LoVo (cell line): ENCODE data around the gene FAM170B.

Experiments
- DNase-seq: peaks from one replicate; pipeline ENCODE4 v3.0.0-alpha.2; 2016; ENCODE audit warnings: low spot score

Gene FAM170B

DNA sequence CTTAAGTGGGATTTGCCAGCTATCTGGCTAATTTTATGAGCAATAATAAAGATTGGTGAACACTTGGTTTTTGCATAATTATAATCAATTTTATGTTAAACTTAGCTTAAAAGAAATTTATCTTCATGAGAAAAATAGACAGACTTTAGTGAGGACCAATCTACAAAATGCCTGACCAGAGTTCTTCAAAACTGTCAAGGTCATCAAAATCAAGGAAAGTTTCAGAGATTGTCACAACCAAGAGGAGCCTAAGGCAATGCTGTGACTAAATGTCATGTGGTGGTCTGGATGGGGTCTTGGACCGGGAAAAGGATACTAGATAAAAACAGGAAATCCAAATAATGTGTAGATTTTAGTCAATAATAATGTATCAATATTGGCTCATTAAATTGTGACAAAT, 17.7 kb upstream of the FAM170B start:
- DNase-seq: no peak

DNA sequence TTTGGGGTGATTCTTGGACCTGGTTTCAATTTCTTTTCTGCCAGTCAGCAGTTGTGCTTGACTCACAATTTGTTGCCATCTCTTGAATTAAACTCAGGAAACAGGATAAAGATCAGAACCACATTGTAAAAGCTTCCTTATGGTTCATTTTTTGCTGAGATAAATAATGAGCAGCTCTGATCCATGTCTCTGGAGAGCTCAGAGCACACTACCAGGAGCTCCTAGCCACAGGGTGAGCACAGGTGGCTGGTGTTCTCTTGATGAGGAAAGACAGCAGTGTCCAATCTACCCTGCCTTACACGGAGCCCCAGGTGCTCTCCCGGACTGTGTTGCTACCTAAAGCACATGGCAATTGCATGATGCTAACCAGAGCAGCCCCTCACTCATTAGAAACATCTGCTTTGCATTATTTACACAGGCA, 17.2 kb upstream of the FAM170B start:
- no peak for DNase-seq

DNA sequence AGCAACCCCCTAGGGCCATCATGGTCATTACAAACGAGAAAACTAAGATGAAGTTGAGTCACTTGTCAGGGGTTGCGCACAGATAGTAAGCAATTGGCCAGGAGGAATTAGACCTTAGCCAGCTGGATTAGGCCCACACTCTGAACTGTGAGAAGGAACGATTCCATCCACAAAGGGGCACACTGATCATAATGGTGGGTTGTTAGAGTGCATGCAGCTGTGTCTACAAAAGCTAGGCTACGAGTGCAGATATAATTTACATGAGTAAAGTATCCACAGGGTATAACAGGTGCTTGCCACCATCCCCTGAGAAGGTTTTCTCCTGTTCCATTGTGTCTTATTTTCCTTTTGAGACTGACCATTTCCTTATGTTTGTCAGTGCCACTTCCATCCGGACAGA, 16.6 kb upstream of the FAM170B start:
- no peak for DNase-seq

DNA sequence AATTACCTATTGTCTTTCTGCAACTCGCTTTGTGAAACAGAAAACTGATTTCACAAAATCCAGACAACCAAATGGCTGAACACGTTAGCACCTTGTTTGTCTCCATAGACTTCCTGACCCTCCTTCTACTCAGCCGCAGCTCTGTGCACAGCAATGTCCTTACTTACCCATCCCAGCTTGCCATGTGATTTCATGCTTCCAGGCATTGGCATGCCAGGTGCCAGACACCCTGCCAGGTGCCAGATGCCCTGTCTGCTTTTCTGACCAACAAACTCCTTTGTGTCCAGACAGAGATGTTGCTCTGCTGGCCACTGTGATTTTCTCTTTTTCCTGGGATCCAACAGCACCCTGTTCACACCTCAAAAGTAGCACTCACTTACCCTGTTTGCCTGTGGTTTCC, 16.1 kb upstream of the FAM170B start:
- DNase-seq: no peak

DNA sequence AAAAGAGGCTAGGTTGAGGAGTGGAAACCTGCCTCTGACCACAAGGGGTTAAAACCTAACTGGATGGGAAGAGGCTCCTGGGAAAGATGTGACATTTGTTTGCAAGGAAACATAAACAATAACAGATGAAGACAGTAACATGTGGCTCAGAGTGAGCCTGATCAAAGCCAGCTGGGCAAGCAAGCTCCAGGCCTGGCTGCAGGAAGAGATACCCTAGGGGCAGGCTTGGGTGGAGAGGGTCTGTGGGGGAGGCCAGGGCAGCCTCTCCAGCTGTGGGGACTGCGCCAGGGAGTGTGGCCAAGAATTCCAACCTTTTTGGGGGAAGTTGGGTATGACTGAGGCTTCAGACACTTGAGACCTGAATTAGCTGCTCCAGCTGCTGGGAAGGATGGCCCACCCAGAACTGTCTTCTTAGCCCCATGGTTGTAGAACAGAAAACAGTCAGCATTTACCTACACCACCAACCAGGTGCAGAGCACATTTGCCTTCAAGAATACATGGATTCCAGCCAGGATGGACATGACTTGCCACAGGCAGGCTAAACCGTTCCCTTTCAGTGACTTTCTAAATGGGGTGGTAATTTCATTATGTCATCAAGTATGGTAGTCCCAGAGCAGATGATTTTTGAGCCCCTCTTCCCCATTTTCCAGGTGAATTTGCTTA, 10.4 kb upstream of the FAM170B start:
- no peak for DNase-seq

DNA sequence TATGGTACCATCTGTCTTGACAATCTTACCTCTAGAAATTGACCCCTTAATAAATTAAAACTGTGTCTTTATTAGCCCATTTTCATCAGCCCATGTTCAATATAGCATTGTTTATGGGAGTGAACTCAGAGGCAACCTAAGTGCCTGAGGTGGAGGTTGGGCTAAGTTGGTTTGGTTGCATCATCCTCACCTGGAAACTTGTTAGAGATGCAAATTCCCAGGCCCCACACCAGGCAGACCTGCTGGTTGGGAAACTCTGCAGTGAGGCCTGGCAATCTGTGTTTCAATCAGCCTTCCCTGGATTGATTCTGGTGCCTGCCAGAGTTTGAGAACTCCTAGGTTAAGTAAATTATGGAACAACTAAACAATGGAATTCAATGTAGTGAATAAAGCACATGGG, 9.4 kb upstream of the FAM170B start:
- DNase-seq: no peak

DNA sequence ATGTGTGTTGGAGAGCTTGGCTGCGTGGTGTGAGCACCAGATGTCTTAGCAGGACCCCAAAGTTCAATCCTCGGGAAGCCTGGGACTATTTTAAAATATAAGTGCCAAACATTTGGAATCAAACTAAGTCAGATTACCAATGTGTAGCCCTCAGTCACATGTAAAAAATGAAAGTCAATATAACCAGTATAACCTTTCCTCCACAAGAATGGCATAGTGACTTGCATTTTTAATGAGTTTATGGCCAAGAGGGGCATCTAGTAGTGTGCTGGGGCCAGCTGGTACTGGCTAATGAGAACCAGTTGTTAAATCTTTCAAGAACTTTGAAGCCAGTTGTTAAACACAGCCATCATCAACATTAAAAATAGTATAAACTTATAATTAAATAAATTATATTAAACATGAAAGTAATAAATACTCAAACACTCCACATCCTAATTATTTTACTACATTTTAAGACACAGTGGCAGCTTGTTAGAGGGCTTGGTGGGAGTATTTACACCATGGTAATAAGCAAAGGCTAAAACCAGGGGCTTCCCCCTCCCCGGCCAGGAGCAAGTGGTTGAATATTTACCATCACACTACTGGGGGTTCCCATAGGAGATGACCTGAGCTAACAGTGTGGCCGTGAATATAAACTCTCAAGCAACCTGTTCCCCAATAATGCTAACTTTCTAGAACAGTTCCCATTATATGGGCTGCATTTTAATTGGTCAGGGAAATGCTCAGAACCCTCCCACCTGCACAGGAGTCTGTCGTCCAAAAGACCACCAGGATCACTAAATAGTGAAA, 7.9 kb upstream of the FAM170B start:
- no peak for DNase-seq

DNA sequence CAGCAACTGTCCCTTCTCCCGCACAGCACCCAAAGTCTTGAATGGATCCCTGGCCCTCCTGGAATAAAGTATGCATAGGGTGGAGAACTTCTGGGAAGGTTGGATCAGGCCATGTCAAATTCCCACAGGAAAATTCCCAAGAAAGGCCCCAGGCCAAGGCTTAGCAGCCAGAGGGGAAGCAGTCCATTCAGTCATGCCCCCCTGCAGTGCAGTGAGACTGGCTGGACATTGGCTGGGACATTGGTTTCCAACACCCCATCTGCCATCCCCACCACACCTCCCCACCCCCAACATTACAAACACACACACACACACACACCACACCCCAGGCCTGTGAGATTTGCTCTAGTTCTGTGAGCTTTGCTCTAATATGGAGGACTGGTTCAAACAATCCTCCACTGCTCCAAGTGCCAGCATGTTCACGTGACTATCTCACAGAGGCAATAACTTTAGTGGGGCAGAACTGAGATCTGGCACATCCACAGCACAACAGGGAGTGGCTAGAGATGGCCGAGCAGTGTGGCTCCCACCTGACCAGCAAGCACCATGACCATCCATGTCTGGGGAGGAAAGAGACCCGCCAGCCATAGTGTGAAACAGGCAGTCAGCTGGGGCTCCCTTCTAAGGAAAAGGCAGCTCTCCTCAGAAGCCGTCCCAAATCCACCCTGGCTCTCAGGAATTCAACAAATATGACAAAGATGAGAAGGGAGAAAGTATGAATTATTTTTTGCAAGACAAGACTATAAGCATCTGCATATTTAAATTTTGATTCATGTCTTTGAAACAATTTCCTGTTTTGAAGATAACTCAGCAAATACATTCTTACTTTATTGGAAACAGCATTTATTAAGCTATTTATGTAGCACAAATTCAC, 6.7 kb upstream of the FAM170B start:
- no peak for DNase-seq

DNA sequence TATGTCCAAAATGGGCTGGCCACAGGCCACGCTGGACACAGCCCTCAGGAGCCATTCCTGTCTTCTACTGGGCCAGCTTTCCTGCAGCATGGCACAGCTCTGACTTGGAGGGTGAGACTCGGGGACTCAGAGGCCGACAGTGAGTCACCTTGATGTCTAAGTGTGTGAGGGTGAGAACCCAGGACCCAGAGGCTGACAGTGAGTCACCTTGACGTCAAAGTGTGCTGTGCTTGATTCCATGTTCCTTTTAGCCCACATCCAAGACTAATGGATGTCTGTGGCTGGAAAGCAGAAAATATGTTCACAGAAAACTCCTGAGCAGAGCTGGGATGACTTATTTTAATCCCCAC, 6.0 kb upstream of the FAM170B start:
- no peak for DNase-seq

DNA sequence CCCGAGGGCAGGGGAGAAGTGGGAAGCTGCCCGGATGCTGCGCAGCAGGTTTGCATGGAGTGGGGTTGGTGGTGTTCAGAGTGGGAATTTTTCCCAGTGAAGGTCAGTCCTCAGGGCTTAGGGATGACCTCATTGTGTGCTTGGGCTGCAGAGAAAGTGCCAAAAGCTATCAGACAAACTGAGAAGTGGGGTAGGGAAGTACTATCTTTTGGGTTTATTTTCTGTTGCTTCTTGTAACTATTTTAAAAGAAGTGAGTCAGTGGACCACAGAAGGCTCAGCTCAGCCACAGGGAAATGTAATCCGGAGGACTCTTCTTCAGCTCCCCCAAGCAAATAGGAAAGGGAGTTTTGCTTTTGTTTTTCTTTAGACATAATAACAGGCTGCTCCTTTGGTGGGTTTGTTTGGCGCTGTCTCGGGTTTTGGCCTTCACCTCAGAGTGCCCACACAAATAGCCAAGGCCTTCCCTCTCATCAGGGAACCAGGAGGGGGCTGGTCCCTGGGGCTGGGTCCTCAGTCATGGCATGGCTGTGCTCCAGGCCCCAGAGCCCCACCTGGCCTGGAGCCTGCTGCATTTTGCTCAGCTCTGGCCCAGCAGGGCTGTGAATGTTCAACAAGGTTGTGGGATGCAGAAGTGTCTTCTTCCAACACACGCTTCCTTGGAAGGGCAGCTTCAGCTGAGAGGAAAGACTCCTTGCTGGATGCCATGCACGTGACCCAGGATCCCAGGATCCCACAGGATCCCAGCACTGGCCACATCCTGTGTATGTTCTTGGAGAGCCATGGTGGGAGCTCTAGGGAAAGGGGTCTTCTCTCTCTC, 5.4 kb upstream of the FAM170B start:
- no peak for DNase-seq

DNA sequence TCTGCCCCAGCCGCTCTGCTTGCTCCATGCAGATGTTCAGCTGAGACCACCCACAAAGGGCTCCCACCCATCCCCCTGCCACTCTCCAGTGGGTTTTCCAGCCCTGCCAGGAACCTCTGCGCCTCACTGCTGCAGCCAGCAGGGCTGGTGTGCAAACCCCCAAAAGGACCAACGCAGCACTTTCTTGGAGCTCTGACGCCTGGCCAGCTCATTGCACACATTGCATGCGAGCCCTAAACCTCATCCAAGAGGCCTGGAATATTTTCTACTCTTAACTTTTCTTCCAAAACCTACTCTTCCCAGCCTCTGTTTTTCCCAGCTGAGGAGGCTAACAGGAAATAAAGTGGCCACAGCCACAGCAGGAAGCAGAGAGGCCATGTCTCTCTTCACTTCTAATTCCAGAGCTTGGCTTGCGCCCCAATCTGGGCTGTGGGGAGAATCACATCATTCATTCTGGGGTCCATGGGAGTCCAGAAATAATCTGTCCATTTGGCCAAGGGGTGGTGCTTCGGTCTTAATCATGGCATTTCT, 4.6 kb upstream of the FAM170B start:
- DNase-seq: no peak

DNA sequence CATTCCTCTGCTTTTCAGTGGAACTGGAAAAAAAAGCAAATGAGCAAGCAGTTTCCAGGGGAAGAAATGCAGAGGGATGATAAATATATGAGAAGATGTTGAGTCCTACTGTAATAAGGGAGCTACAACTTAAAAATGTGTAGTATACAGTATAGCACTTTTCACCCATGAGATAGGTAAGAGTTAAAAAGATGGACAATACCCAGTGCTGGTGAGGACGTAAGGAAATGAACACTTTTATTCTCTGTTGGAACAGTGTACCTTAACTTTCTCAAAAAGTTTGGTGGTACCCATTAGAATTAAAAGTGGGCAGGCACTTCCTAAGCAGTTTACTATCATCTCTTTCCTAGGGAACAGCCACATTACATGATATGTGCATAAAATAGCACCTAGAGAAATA, 2.7 kb upstream of the FAM170B start:
- no peak for DNase-seq

DNA sequence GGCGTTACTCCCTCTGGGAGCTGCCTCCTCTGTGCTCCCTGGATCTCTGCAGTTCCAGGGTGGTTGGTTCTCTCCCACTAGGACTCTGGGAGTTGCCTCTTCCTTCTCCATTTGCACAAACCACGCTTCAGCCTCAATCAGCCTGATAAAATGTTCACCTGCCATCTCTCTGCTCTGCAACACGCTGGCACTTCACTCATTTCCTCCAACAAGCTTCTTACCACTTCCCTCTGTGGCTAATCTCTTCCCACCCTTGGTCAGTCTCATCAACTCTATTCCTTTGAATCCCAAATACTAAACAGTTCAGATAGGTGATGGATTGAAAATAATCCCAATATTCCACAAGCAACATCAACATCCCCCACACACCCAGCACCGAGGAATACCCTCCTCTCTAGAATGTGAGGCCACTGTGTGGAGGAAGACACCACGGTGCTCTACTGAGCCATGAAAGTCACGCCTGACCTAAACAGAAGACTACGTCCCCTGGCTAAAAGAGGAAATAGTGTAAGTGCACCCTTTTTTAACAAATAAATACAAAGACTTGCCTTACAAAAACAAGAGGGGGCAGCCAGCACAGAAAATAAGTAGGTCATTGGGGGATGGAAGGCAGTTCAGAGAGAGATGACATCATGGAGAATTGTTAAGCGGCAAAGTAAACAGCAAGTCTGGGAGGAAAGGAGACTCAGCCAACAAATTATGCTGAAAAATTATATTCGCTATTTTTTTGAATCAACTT, 1.9 kb upstream of the FAM170B start:
- DNase-seq: no peak

DNA sequence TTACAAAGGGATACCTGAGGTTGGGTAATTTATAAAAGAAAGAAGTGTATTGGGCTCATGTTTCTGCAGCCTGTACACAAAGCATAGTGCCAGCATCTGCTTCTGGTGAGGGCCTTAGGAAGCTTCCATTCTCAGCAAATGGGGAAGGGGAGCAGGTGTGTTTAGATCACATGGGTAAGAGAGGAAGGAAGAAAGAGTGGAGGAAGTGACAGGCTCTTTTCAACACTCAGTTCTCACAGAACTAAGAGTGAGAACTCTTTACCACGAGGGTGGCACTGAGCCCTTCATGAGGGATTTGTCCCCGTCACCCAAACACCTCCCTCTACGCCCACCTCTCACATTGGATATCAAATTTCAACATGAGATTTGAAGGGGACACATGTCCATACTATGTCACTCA, 506 bp upstream of the FAM170B start:
- no peak for DNase-seq

DNA sequence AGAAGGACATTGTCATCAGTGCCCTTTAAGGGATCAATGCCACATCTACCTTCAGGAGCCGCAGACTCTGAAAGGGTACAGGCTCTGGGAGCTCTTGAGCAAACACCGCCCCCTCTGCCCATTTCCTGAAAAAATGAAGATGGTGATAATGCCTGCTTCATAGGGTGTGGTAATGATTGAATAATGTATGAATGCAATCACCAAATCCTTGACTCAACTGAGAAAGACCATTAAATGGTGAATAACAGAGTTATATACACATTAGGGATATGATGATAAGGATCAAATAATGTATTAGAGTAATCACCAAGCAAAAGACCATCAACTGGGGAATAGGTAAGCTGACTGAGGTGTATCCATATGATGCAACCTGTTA, 1.5 kb downstream of the FAM170B start:
- no peak for DNase-seq

DNA sequence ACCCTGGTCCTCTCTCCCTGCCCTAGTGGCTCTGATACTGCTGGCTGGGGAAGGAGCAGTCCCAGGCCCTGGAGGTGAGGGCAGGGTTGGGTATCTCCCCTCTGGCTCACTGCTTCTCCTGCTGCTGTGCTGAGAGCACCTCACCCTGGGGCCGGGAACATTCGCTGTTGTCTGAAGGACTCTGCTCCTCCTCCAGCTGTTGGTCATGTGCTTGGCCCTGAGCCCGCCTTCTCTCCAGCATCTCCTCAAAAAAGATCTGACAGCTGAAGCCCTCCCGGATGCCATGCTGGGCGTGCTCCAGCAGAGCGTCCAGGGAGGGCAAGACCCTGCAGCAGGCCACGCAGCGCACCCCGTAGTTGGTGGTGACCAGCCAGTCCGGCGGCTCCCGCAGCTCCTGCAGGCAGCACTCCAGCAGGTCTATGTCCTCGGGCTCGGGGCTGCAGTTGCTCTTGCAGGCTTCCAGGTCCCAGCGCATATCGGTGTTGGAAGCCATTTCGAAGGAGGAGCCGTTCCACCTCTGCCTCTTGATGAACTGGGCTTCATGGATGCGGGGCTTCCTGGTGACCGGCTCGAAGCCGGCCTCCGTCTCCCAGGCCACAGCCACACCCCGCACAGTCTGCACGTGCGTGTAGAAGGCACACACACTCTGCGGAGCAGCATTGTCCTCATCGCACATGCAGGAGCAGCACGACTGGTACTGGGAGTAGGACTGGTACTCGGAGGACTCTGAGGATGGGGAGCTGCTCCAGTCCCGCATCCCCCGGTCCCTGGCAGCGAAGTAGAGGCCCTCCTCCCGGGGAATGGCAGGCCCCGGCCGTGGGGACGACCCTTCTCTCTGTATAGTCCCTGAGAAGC, 2.1 kb downstream of the FAM170B start:
- DNase-seq: no peak

DNA sequence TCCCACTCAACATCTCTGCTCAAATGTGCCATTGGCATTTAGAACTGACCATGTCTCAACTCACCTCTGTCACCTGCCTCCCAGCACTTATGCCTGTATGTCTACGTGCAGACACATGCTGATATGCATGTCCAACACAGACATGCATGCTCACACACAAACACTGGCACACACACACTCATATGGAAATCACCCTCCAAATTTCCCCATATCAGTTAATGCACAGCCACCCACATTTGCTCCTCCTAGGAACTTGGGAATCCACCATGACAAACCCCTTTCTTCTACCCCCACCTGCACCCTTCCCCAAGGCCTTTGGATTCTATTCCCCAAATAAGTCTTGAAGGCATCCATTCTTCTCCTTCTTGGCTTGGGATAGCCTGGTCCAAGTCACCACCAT, 4.4 kb downstream of the FAM170B start:
- no peak for DNase-seq

DNA sequence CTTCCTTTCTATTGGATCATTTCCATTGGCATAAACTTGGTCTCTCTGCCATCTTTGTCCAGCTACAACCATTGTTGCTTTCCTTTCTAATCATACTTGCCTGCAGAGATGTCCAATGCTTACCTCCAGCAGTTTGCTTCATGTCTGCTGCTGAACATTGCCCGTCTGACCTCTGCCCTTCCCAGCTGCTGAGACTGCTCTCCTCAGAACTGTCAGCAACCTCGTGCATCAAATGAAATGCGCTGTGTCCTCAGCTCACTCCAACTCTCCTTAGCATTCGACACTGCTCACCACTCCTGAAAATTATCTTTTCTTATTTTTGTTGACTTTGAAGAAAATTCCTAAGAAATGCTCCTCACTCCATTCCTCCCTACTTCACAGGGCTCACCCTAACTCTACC, 5.0 kb downstream of the FAM170B start:
- no peak for DNase-seq

DNA sequence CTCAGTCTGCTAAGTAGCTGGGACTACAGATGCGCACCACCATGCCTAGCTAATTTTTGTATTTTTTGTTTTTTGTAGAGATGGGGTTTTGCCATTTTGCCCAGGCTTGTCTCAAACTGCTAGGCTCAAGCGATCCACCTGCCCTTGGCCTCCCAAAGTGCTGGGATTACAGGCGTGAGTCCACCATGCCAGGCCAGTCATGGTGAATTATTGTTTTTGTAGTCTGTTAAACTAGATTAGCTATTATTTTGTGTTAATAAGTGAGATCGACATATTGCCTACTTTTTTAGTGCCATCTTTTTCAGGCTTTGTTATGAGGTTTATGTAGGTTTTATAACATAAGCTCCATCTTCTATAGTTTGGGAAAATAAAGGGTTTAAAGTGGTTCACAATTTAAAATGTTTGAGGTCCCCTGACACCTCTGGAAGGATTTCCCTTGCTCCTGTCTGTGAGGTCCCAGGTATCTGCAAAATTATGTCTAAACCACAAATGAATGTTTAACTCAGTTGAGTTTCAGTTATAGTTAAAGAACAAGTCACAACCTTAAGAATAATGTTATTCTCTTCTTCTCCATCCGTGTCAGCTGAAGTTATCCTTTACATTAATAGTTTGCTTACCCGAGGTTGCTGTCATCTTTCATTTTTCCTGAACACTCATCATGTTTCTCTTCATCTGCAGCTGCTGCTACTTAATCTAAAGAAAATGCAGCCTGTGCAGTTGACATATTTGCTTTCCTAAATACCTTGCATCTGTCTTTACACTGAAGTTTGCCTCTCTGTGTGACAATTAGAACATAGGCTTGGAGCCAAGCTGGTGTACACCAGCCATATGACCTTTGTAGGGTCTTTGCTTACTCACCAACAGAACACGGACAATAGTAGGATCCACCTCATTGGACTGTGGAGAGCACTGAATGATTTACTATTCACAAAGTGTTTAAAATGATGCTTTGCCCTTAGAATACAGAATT, 9.6 kb downstream of the FAM170B start:
- DNase-seq: no peak
